ENCODE measurements around the gene AKAP9.
"Not testable (repeated sequence)": the region's sequence is repeated elsewhere in the genome, so short reads cannot be mapped to it uniquely, and the experiment has no call there.

The AKAP9 gene

GRCh38 chr7:91918356-91918755, 22.3 kb upstream of the AKAP9 start:
- no peak for DNase-seq
- TF ChIP-seq GATA1 (IDR thresholded peaks at IDR 0.05; ENCODE audit: low read depth, low read length) (no peak), POLR2A (IDR thresholded peaks at IDR 0.05; ENCODE audit: low read length) (no peak)

- TF ChIP-seq GATA1 (IDR thresholded peaks at IDR 0.05; ENCODE audit: low read depth, low read length) (no peak), POLR2A (IDR thresholded peaks at IDR 0.05; ENCODE audit: low read length) (no peak)
- DNase-seq = no peak
These were observed 17.8 kb upstream of the AKAP9 start for GRCh38 chr7:91922857-91923256.

DNA sequence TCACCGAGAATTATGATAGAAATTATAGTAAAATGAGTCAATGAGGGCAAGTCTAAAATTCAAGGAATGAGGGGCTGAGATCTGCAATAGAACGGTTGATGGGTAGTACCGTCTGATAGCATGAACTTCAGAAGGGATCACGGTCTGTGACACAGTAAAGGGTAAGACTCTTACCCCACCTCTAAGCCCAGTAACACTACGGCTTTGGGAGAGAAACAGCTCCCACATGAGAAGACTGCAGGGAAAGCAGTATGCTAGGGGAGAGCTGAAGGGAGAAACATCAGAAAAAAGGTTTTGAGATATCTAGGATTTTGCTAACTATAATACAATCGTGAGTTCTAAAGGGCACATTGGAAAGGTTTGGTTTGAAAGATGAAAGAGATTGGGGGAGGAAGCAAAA, 12.8 kb upstream of the AKAP9 start:
- no peak for TF ChIP-seq POLR2A (IDR thresholded peaks at IDR 0.05; ENCODE audit: low read length)
- no peak for TF ChIP-seq GATA1 (IDR thresholded peaks at IDR 0.05; ENCODE audit: low read depth, low read length)
- no peak for DNase-seq

- no peak for DNase-seq
- TF ChIP-seq GATA1 (IDR thresholded peaks at IDR 0.05; ENCODE audit: low read depth, low read length) (no peak), POLR2A (IDR thresholded peaks at IDR 0.05; ENCODE audit: low read length) (no peak)
These were observed 11.2 kb upstream of the AKAP9 start for GRCh38 chr7:91929463-91929862.

DNA sequence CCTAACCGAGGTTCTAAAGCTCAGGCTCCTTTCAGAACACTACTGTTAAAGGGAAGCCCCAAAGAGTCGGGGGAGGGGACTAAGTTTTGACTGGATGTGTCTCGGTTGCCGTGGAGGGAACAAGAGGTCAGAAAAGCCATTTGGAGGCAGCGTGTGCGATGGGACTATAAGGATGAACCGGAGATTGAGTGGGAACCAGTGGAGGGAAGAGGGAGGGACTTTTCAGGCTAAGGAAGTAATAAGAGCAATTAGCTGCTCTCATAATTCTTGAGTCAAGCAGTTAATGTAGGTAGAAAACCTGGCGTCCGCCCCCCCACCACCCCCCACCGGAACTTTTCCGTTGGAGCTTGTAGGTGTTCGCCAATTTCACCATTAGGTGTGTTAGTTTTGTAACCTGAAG, 491 bp upstream of the AKAP9 start:
- TF ChIP-seq POLR2A (IDR thresholded peaks at IDR 0.05; ENCODE audit: low read length) = no peak
- no peak for TF ChIP-seq GATA1 (IDR thresholded peaks at IDR 0.05; ENCODE audit: low read depth, low read length)
- DNase-seq = peak; percentile 47 to 60

- DNase-seq = peak; percentile 65 to 71
- TF ChIP-seq POLR2A (IDR thresholded peaks at IDR 0.05; ENCODE audit: low read length) (no peak), GATA1 (IDR thresholded peaks at IDR 0.05; ENCODE audit: low read depth, low read length) (no peak)
These were observed 788 bp downstream of the AKAP9 start for GRCh38 chr7:91941450-91941849.

- TF ChIP-seq POLR2A (IDR thresholded peaks at IDR 0.05; ENCODE audit: low read length) (no peak), GATA1 (IDR thresholded peaks at IDR 0.05; ENCODE audit: low read depth, low read length) (no peak)
- DNase-seq = peak; percentile 15 to 27
These were observed 1.6 kb downstream of the AKAP9 start for GRCh38 chr7:91942312-91942711.

- not testable (repeated sequence) for DNase-seq
These were observed 4.3 kb downstream of the AKAP9 start for GRCh38 chr7:91944970-91945369.

- DNase-seq = peak; percentile 2 to 5
These were observed 4.8 kb downstream of the AKAP9 start for GRCh38 chr7:91945476-91945875.

DNA sequence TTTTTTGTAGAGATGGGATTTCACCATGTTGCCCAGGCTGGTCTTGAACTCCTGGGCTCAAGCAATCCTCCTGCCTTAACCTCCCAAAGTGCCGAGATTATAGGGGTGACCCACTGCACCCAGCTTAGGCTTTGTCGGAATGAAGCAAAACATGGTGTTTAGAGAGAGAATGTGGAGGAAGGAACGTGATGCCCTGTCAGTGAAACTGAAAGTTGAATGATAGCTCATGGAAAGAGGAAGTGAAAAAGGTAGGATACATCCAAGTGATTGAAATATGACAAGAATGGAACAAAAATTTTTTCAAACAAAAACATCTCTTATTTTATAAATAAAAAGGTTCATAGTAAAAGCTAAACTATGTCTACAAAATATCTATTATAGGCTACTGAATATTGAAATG, 5.9 kb downstream of the AKAP9 start:
- TF ChIP-seq POLR2A (IDR thresholded peaks at IDR 0.05; ENCODE audit: low read length) = no peak
- no peak for TF ChIP-seq GATA1 (IDR thresholded peaks at IDR 0.05; ENCODE audit: low read depth, low read length)
- DNase-seq = no peak

More at GRCh38 chr7:91945476-91945875, 4.8 kb downstream of the AKAP9 start:
- TF ChIP-seq GATA1 (IDR thresholded peaks at IDR 0.05; ENCODE audit: low read depth, low read length) = no peak
- TF ChIP-seq POLR2A (IDR thresholded peaks at IDR 0.05; ENCODE audit: low read length) = no peak

DNA sequence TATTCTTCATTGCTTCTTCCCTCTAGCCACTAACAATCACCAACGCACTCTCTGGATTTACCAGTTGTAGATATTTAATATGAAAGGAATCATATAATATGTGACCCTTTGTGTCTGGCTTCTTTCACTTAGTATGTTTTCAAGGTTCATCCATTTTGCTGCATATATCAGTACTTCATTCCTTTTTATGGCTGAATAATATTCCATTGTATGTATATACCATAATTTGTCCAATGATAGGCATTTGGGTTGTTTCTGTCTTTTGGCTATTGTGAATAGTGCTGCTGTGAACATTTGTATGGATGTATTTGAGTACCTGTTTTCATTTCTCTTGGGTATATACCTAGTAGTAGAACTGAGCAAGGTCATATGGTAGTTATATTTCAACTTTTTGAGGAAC, 7.3 kb downstream of the AKAP9 start:
- TF ChIP-seq GATA1 (IDR thresholded peaks at IDR 0.05; ENCODE audit: low read depth, low read length) = no peak
- no peak for TF ChIP-seq POLR2A (IDR thresholded peaks at IDR 0.05; ENCODE audit: low read length)
- no peak for DNase-seq

DNA sequence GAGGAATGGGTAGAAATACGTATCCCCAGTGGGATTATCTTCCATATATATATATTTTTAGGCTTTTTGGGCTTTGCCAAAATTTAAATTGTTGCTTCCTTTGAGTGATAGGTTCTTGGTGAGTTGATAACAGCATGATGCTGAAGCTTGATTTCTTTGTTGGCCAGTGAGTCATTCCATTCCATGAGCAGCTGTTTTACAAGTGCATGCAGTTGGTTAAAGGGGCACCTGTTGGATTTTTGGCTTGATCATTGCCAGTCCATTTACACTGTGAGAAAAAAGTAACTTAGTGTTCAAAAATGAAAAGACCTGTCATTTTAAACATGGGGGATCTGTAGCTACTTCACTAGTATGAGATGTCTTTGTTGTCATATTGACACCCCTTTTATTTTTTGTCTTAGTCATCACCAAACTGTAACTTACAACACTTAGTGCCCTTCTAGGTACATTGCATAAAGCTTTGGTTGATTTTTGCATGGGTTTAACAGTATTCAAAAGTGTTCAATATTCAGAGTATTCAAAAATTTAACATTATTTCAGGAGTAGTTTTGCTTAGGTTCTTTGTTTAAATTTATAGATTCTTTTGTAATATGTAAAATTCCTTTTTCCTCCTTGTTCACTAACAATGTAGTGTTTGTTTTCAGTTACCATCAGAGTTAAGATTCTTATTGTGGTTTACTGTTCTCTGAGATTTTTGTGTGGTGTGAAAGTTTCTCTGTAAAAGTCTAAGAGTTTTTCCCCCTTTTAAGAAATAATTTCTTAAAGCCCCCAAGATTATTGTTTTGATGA, 8.8 kb downstream of the AKAP9 start:
- DNase-seq = peak in 1 of 2 experiments; percentile 18
- no peak for TF ChIP-seq GATA1 (IDR thresholded peaks at IDR 0.05; ENCODE audit: low read depth, low read length)
- no peak for TF ChIP-seq POLR2A (IDR thresholded peaks at IDR 0.05; ENCODE audit: low read length)

DNA sequence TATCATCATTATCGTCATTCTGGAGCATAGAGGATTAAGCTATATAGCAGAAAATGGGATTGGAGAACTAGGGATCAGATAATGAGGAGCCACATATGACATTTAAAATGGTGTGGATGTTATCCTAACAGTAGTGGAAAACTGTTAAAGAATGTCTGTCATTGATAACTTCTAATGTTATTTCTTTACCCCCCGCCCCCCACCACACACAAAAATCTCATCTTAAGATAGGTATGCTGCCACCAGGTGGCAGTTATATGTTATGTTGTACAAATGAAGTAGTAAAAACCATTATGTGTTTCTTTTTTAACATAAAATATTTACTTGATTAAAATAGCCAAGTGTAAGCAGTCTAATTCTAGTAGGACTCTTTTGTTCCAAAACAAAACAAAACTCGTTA, 13.0 kb downstream of the AKAP9 start:
- no peak for TF ChIP-seq GATA1 (IDR thresholded peaks at IDR 0.05; ENCODE audit: low read depth, low read length)
- TF ChIP-seq POLR2A (IDR thresholded peaks at IDR 0.05; ENCODE audit: low read length) = no peak
- DNase-seq = peak; percentile 35 to 45

DNA sequence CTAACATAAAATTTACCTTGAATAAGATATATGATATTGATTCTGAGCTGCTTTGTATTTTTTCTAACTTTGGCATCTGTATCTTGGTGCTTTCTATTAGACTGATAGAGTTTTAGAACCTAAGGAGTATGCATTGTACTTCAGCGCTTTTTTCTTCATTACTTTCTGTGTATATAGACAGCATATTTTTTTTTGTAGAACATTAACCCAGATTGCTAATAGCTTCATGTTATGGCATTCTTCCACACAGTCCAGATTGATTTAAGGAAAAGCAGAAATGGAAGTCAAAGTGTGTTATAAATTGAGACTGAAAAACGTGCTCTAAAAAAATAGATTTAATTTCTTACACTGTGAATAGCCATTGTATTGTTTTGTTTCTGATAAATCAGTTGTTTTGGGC, 15.8 kb downstream of the AKAP9 start:
- DNase-seq = not testable (repeated sequence)

- TF ChIP-seq GATA1 (IDR thresholded peaks at IDR 0.05; ENCODE audit: low read depth, low read length) (no peak), POLR2A (IDR thresholded peaks at IDR 0.05; ENCODE audit: low read length) (no peak)
- DNase-seq = no peak
These were observed 16.6 kb downstream of the AKAP9 start for GRCh38 chr7:91957232-91957631.

GRCh38 chr7:91957823-91958222, 17.2 kb downstream of the AKAP9 start:
- DNase-seq = no peak
- TF ChIP-seq POLR2A (IDR thresholded peaks at IDR 0.05; ENCODE audit: low read length) (no peak), GATA1 (IDR thresholded peaks at IDR 0.05; ENCODE audit: low read depth, low read length) (no peak)

Measured in erythroblast (primary cell).